ENCODE data around the gene TMEM8B.

GRCh38 chr9:35862328-35862727 is 33.3 kb downstream of the TMEM8B start:
- TF ChIP-seq, protein P1, sequence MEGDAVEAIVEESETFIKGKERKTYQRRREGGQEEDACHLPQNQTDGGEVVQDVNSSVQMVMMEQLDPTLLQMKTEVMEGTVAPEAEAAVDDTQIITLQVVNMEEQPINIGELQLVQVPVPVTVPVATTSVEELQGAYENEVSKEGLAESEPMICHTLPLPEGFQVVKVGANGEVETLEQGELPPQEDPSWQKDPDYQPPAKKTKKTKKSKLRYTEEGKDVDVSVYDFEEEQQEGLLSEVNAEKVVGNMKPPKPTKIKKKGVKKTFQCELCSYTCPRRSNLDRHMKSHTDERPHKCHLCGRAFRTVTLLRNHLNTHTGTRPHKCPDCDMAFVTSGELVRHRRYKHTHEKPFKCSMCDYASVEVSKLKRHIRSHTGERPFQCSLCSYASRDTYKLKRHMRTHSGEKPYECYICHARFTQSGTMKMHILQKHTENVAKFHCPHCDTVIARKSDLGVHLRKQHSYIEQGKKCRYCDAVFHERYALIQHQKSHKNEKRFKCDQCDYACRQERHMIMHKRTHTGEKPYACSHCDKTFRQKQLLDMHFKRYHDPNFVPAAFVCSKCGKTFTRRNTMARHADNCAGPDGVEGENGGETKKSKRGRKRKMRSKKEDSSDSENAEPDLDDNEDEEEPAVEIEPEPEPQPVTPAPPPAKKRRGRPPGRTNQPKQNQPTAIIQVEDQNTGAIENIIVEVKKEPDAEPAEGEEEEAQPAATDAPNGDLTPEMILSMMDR (IDR thresholded peaks at IDR 0.05; ENCODE audit: control extremely low read depth in 1 of 3, insufficient read depth in 1 of 3, low read depth in 1 of 3, low read length in 3 of 3): no peak
- TF ChIP-seq TAF1 (IDR thresholded peaks at IDR 0.05; ENCODE audit: low read depth, low read length) (no peak), EP300 (IDR thresholded peaks at IDR 0.05; ENCODE audit: borderline replicate concordance in 1 of 2, low read depth in 2 of 2, low read length in 2 of 2) (no peak), HDAC2 (IDR thresholded peaks at IDR 0.05; ENCODE audit: borderline replicate concordance in 1 of 2, low read depth in 2 of 2, low read length in 2 of 2) (no peak), POLR2A (IDR thresholded peaks at IDR 0.05; ENCODE audit: control extremely low read depth in 1 of 2, low read depth in 2 of 2, low read length in 2 of 2) (no peak), MAFK (IDR thresholded peaks at IDR 0.05; ENCODE audit: low read depth, low read length) (no peak), EZH2 (IDR thresholded peaks at IDR 0.05; ENCODE audit: low read depth, low read length, severe bottlenecking) (no peak), SIN3A (conservative IDR thresholded peaks at IDR 0.05 in 1 of 2, IDR thresholded peaks at IDR 0.05 in 1 of 2; ENCODE audit: low read depth in 1 of 2, low read length in 2 of 2) (no peak), CHD1 (IDR thresholded peaks at IDR 0.05; ENCODE audit: low read depth, low read length) (no peak), RAD21 (IDR thresholded peaks at IDR 0.05 in 1 of 2, conservative IDR thresholded peaks at IDR 0.05 in 1 of 2; ENCODE audit: low read depth in 2 of 2, low read length in 2 of 2) (no peak)
- TF ChIP-seq, protein P2, sequence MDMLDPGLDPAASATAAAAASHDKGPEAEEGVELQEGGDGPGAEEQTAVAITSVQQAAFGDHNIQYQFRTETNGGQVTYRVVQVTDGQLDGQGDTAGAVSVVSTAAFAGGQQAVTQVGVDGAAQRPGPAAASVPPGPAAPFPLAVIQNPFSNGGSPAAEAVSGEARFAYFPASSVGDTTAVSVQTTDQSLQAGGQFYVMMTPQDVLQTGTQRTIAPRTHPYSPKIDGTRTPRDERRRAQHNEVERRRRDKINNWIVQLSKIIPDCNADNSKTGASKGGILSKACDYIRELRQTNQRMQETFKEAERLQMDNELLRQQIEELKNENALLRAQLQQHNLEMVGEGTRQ (IDR thresholded peaks at IDR 0.05; ENCODE audit: low read length): no peak
